ENCODE results near the gene GBP7.

Gene GBP7

GRCh38 chr1:89190017-89190416, 14.2 kb upstream of the GBP7 start:
- no peak for DNase-seq (ENCODE audit: low read depth)
- TF ChIP-seq CTCF (conservative IDR thresholded peaks at IDR 0.05; ENCODE audit: low read length) = no peak

GRCh38 chr1:89179343-89179742, 3.5 kb upstream of the GBP7 start:
- H3K4me3 ChIP-seq (ENCODE audit: low read length) = no peak overlapping the region
- no peak for TF ChIP-seq CTCF (conservative IDR thresholded peaks at IDR 0.05; ENCODE audit: low read length)
- DNase-seq (ENCODE audit: low read depth) = no peak

More at GRCh38 chr1:89190017-89190416, 14.2 kb upstream of the GBP7 start:
- H3K4me3 ChIP-seq (ENCODE audit: low read length) = no peak overlapping the region

GRCh38 chr1:89176971-89177370, 1.2 kb upstream of the GBP7 start:
- DNase-seq (ENCODE audit: low read depth) = no peak
- TF ChIP-seq CTCF (conservative IDR thresholded peaks at IDR 0.05; ENCODE audit: low read length) = no peak
- no peak overlapping the region for H3K4me3 ChIP-seq (ENCODE audit: low read length)

GRCh38 chr1:89174491-89174890, 1.3 kb downstream of the GBP7 start:
- DNase-seq (ENCODE audit: low read depth) = no peak
- H3K4me3 ChIP-seq (ENCODE audit: low read length) = no peak overlapping the region
- no peak for TF ChIP-seq CTCF (conservative IDR thresholded peaks at IDR 0.05; ENCODE audit: low read length)

DNA sequence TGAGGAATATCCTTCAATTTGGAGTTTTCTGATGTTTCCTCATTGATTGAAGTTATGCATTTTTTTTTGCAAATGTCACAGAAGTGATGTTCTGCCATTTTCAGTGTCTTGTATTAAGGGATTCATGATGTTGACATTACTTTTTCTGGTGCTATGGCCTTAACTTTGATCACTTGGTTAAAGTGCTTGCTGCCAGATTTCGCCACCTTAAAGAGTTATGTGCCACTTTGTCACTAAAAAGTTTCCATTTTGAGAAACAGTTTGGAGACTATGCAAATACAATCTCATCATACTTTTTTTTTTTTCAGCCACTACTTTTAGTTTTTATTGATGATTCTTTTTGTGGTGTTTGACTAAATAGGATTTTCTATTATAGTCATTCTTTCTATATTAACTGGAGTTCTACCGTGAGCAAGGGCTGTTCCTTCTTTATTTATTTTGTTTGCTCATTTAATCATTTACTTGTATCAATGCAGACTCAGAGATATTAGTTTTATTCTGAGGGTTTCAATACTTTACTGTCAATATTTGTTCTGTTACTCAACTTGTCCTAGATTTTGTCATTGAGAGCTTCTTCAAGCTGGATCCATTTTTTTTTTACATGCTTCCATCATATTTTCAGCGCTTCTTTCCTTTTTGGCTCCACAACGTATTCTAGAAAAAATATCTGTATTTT, 3.2 kb downstream of the GBP7 start:
- no peak for DNase-seq (ENCODE audit: low read depth)
- H3K4me3 ChIP-seq (ENCODE audit: low read length) = no peak overlapping the region
- TF ChIP-seq CTCF (conservative IDR thresholded peaks at IDR 0.05; ENCODE audit: low read length) = no peak

DNA sequence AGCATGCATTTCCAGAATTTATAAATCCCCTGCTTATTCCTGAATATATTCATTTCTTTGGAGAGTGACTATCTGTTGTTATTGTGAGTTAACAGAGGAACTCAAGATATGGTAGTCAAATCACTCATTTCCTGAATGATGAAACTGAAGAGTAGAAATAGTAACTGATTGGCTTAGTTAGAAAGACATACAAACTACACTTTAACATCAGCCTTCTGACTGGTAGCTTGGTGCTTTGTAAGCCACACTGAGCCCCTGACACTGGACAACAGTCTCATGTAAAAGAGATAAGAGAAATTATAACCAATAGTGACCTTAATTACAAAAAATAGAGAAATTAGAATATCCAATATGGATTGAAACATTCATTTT, 4.8 kb downstream of the GBP7 start:
- no peak for DNase-seq (ENCODE audit: low read depth)
- H3K4me3 ChIP-seq (ENCODE audit: low read length) = no peak overlapping the region
- no peak for TF ChIP-seq CTCF (conservative IDR thresholded peaks at IDR 0.05; ENCODE audit: low read length)

GRCh38 chr1:89170170-89171066, 5.4 kb downstream of the GBP7 start:
- TF ChIP-seq CTCF (conservative IDR thresholded peaks at IDR 0.05; ENCODE audit: low read length) = no peak
- DNase-seq (ENCODE audit: low read depth) = no peak
- no peak overlapping the region for H3K4me3 ChIP-seq (ENCODE audit: low read length)
